Neuronal stem cell (in vitro differentiated cells): ENCODE data around the gene TYW1.
A peak's percentile ranks its signal among the peaks of the same experiment; 100 is the strongest.
"Not testable (repeated sequence)": the region's sequence is repeated elsewhere in the genome, so short reads cannot be mapped to it uniquely, and the experiment has no call there.

Source experiments
- DNase-seq: peaks from one replicate; pipeline ENCODE4 v3.0.0-alpha.2; 2013; ENCODE audit warnings: low spot score
- H2AFZ ChIP-seq: one replicate; pipeline ENCODE4 v1.6.1; 2013; ENCODE audit warnings: mild to moderate bottlenecking, low read length, inconsistent platforms
- H2AK5ac ChIP-seq: 2 replicates; pipeline ENCODE4 v1.6.1; 2013; ENCODE audit warnings: low read depth, mild to moderate bottlenecking, inconsistent platforms, low read length, moderate library complexity, mixed read lengths
- H2BK120ac ChIP-seq: 2 replicates; pipeline ENCODE4 v1.6.1; 2013; ENCODE audit warnings: low read depth, mild to moderate bottlenecking, inconsistent platforms, low read length, moderate library complexity, mixed read lengths
- H2BK12ac ChIP-seq: one replicate; pipeline ENCODE4 v1.6.1; 2013; ENCODE audit warnings: low read length, inconsistent platforms
- H2BK15ac ChIP-seq: 2 replicates; pipeline ENCODE4 v1.6.1; 2013; ENCODE audit warnings: mild to moderate bottlenecking, low read length, inconsistent platforms, mixed read lengths
- H2BK5ac ChIP-seq: one replicate; pipeline ENCODE4 v1.6.1; 2013; ENCODE audit warnings: inconsistent platforms, mild to moderate bottlenecking, low read length, moderate library complexity
- H3K14ac ChIP-seq: one replicate; pipeline ENCODE4 v1.6.1; 2013; ENCODE audit warnings: low read length, inconsistent platforms
- H3K18ac ChIP-seq: 2 replicates; pipeline ENCODE4 v1.6.1; 2013; ENCODE audit warnings: low read length, inconsistent platforms
- H3K23ac ChIP-seq: 2 replicates; pipeline ENCODE4 v1.6.1; 2013; ENCODE audit warnings: low read depth, mild to moderate bottlenecking, mixed read lengths, low read length, inconsistent platforms; ENCODE audit not compliant: poor library complexity
- H3K27ac ChIP-seq: replicated peaks from 3 replicates; pipeline ENCODE4 v1.5.1; 2013; ENCODE audit warnings: low read length, inconsistent platforms
- H3K27me3 ChIP-seq, 3 experiments: 2 replicates each; pipeline ENCODE4 v1.6.1; 2013; ENCODE audit warnings: low read length in 3 of 3, mild to moderate bottlenecking in 2 of 3, inconsistent platforms in 1 of 3, low read depth in 1 of 3, mixed read lengths in 1 of 3, moderate library complexity in 1 of 3; ENCODE audit not compliant: control insufficient read depth in 3 of 3, insufficient read depth in 3 of 3
- H3K36me3 ChIP-seq, 2 donors: replicated peaks in 1 of 2; 2 replicates each; pipeline ENCODE4 v1.6.1; 2013; ENCODE audit warnings: low read length in 2 of 2; ENCODE audit not compliant: control insufficient read depth in 2 of 2, insufficient read depth in 2 of 2
- H3K4ac ChIP-seq: 2 replicates; pipeline ENCODE4 v1.6.1; 2013; ENCODE audit warnings: inconsistent platforms, mild to moderate bottlenecking, low read length, moderate library complexity
- H3K4me1 ChIP-seq, 2 donors: 1 replicate in 1 of 2; 2 replicates in 1 of 2; pipeline ENCODE4 v1.6.1; 2013; ENCODE audit warnings: low read length in 2 of 2, low read depth in 1 of 2; ENCODE audit not compliant: control insufficient read depth in 2 of 2, insufficient read depth in 1 of 2
- H3K4me2 ChIP-seq: one replicate; pipeline ENCODE4 v1.6.1; 2013; ENCODE audit warnings: mild to moderate bottlenecking, low read length, inconsistent platforms; ENCODE audit not compliant: insufficient read depth, poor library complexity, severe bottlenecking
- H3K4me3 ChIP-seq, 2 donors: 2 replicates each; pipeline ENCODE4 v1.5.1; 2013; ENCODE audit warnings: low read length in 2 of 2, mild to moderate bottlenecking in 2 of 2, inconsistent platforms in 1 of 2, moderate library complexity in 1 of 2
- H3K79me1 ChIP-seq: one replicate; pipeline ENCODE4 v1.6.1; 2013; ENCODE audit warnings: low read depth, mild to moderate bottlenecking, inconsistent platforms, low read length, moderate library complexity
- H3K9ac ChIP-seq: one replicate; pipeline ENCODE4 v1.6.1; 2013; ENCODE audit warnings: mild to moderate bottlenecking, low read depth, low read length, inconsistent platforms; ENCODE audit not compliant: poor library complexity
- H3K9me3 ChIP-seq, 2 donors: replicated peaks in 1 of 2; 2 replicates each; pipeline versions ENCODE3 to v1.6.1; 2013; ENCODE audit warnings: low read length in 2 of 2, mild to moderate bottlenecking in 2 of 2, inconsistent platforms in 1 of 2, low read depth in 1 of 2, mixed read lengths in 1 of 2, moderate library complexity in 1 of 2; ENCODE audit not compliant: control insufficient read depth in 2 of 2, insufficient read depth in 1 of 2
- H4K8ac ChIP-seq: one replicate; pipeline ENCODE4 v1.6.1; 2013; ENCODE audit warnings: low read depth, mild to moderate bottlenecking, inconsistent platforms, low read length, moderate library complexity
- H4K91ac ChIP-seq: one replicate; pipeline ENCODE4 v1.6.1; 2013; ENCODE audit warnings: low read length, low read depth, mild to moderate bottlenecking, inconsistent platforms; ENCODE audit not compliant: poor library complexity
- WGBS, 2 donors: extraction: QIAGEN DNeasy Blood & Tissue Kit; methylation state at CpG; one replicate each; pipeline ENCODE4 v1.1.7; 2013; ENCODE audit warnings: missing lambda C conversion rate in 2 of 2, mixed read lengths in 1 of 2; ENCODE audit not compliant: insufficient read length in 2 of 2, insufficient replicate concordance in 1 of 2; ENCODE audit errors: extremely low coverage in 2 of 2; 5-methylcytosine and 5-hydroxymethylcytosine counted together

Gene TYW1

GRCh38 chr7:66967029-66967428 lies 29.6 kb upstream of the TYW1 start:
- peaks cover 0 to 2% of the 10 kb centered on the region in 2 donors for H3K9me3 ChIP-seq
- no peaks in the 10 kb centered on the region for H3K36me3 ChIP-seq
- no peaks in the 10 kb centered on the region for H3K27me3 ChIP-seq
- H4K8ac ChIP-seq: no peak overlapping the region
- H3K4me3 ChIP-seq: no peak overlapping the region
- no peak overlapping the region for H2BK15ac ChIP-seq
- H2BK5ac ChIP-seq: no peak overlapping the region
- no peak overlapping the region for H3K23ac ChIP-seq
- no CpG with 5 or more reads among the region's 6 CpGs for WGBS, 2 donors
- H3K18ac ChIP-seq: no peak overlapping the region
- no peaks in the 10 kb centered on the region for H3K79me1 ChIP-seq
- H2AFZ ChIP-seq: no peak overlapping the region
- DNase-seq: no peak
- no peak overlapping the region for H3K27ac ChIP-seq
- no peak overlapping the region for H3K4ac ChIP-seq
- H3K9ac ChIP-seq: no peak overlapping the region
- no peak overlapping the region for H4K91ac ChIP-seq
- no peak overlapping the region for H2AK5ac ChIP-seq
- H2BK120ac ChIP-seq: no peak overlapping the region
- H2BK12ac ChIP-seq: no peak overlapping the region
- H3K14ac ChIP-seq: no peak overlapping the region
- no peaks in the 10 kb centered on the region for H3K4me1 ChIP-seq
- H3K4me2 ChIP-seq: no peak overlapping the region

- not testable (repeated sequence) for H2BK12ac ChIP-seq, H3K4me3 ChIP-seq, H3K27me3 ChIP-seq, H2BK15ac ChIP-seq, DNase-seq, H3K79me1 ChIP-seq, H3K36me3 ChIP-seq, H3K27ac ChIP-seq, H2AK5ac ChIP-seq, H2AFZ ChIP-seq, H3K9me3 ChIP-seq, H3K14ac ChIP-seq, H3K9ac ChIP-seq, H3K18ac ChIP-seq, H2BK5ac ChIP-seq, H2BK120ac ChIP-seq, H3K4me1 ChIP-seq, H3K4me2 ChIP-seq, H3K4ac ChIP-seq, H3K23ac ChIP-seq, H4K8ac ChIP-seq, H4K91ac ChIP-seq
- no CpG with 5 or more reads among the region's 5 CpGs for WGBS, 2 donors
Observed at GRCh38 chr7:66969001-66969400, 27.6 kb upstream of the TYW1 start.

- Histone ChIP-seq H4K91ac (no peak overlapping the region), H3K4me1 (no peaks in the 10 kb centered on the region), H3K27ac (no peak overlapping the region), H2AK5ac (no peak overlapping the region), H3K14ac (peak overlapping the region; percentile 32), H3K79me1 (no peaks in the 10 kb centered on the region), H3K18ac (no peak overlapping the region), H2BK120ac (no peak overlapping the region), H2BK5ac (no peak overlapping the region), H3K9me3 (peaks cover 0 to 2% of the 10 kb centered on the region in 2 donors), H3K27me3 (no peaks in the 10 kb centered on the region), H3K4ac (no peak overlapping the region), H2AFZ (peak overlapping the region; percentile 25), H4K8ac (no peak overlapping the region), H3K23ac (no peak overlapping the region), H3K4me3 (no peak overlapping the region), H3K4me2 (no peak overlapping the region), H3K9ac (no peak overlapping the region), H3K36me3 (no peaks in the 10 kb centered on the region), H2BK15ac (no peak overlapping the region), H2BK12ac (no peak overlapping the region)
- WGBS, 2 donors: no CpG with 5 or more reads among the region's 5 CpGs
- DNase-seq: no peak
Observed at GRCh38 chr7:66970310-66970709, 26.3 kb upstream of the TYW1 start.

- DNase-seq: no peak
- H3K9ac ChIP-seq: no peak overlapping the region
- no peak overlapping the region for H3K18ac ChIP-seq
- no peak overlapping the region for H3K4me3 ChIP-seq
- no peaks in the 10 kb centered on the region for H3K4me1 ChIP-seq
- no peak overlapping the region for H4K91ac ChIP-seq
- no peaks in the 10 kb centered on the region for H3K36me3 ChIP-seq
- H3K9me3 ChIP-seq: no peaks in the 10 kb centered on the region
- no peaks in the 10 kb centered on the region for H3K27me3 ChIP-seq
- H3K4me2 ChIP-seq: no peak overlapping the region
- H2BK120ac ChIP-seq: no peak overlapping the region
- no peak overlapping the region for H2BK5ac ChIP-seq
- H2AK5ac ChIP-seq: no peak overlapping the region
- no peaks in the 10 kb centered on the region for H3K79me1 ChIP-seq
- WGBS, 2 donors: no CpG with 5 or more reads among the region's 15 CpGs
- H3K27ac ChIP-seq: no peak overlapping the region
- H2BK15ac ChIP-seq: no peak overlapping the region
- H2AFZ ChIP-seq: peak overlapping the region; percentile 28
- no peak overlapping the region for H3K14ac ChIP-seq
- H3K23ac ChIP-seq: no peak overlapping the region
- no peak overlapping the region for H4K8ac ChIP-seq
- no peak overlapping the region for H2BK12ac ChIP-seq
- H3K4ac ChIP-seq: no peak overlapping the region
Observed at GRCh38 chr7:66974986-66975590, 21.5 kb upstream of the TYW1 start.
